DND-41 (cell line): ENCODE measurements around the gene SRCIN1.

Source experiments
- ATAC-seq: fragments of 200-7000 bp; cut with Tn5 transposase; 3 replicates; pipeline ENCODE4 v1.9.1; 2021; ENCODE audit warnings: low read depth; ENCODE audit not compliant: insufficient read depth
- DNase-seq: peaks from one replicate; pipeline ENCODE4 v3.0.0-alpha.2; 2020
- H2AFZ ChIP-seq: 2 replicates; pipeline ENCODE4 v1.6.0; 2012; ENCODE audit warnings: low read depth, low read length
- H3K27ac ChIP-seq: 2 replicates; pipeline ENCODE4 v1.5.1; 2012; ENCODE audit warnings: low read length, inconsistent platforms
- H3K27me3 ChIP-seq: fragments of 200-600 bp; sonication (generic); 2 replicates; pipeline ENCODE4 v1.6.0; 2012; ENCODE audit warnings: low read length, mild to moderate bottlenecking, inconsistent platforms; ENCODE audit not compliant: insufficient read depth, poor library complexity
- H3K36me3 ChIP-seq: 2 replicates; pipeline ENCODE4 v1.5.1; 2012; ENCODE audit warnings: low read length, inconsistent platforms; ENCODE audit not compliant: insufficient read depth
- H3K4me1 ChIP-seq: 2 replicates; pipeline ENCODE4 v1.5.1; 2012; ENCODE audit warnings: mild to moderate bottlenecking, low read length; ENCODE audit not compliant: insufficient read depth
- H3K4me2 ChIP-seq: 2 replicates; pipeline ENCODE4 v1.6.0; 2012; ENCODE audit warnings: mild to moderate bottlenecking, moderate library complexity, low read length, inconsistent platforms; ENCODE audit not compliant: insufficient read depth
- H3K4me3 ChIP-seq, 2 experiments: fragments of 200-600 bp in 1 of 2; shearing (Covaris generic) in 1 of 2; 2 replicates each; pipeline ENCODE4 v1.5.1; 2012 to 2016; ENCODE audit warnings: inconsistent platforms in 2 of 2, low read length in 2 of 2, mild to moderate bottlenecking in 2 of 2, low read depth in 1 of 2, moderate library complexity in 1 of 2
- H3K79me2 ChIP-seq: 2 replicates; pipeline ENCODE4 v1.6.0; 2012; ENCODE audit warnings: low read length, inconsistent platforms; ENCODE audit not compliant: insufficient read depth
- H3K9ac ChIP-seq: 2 replicates; pipeline ENCODE4 v1.6.0; 2012; ENCODE audit warnings: low read depth, mild to moderate bottlenecking, inconsistent platforms, low read length, moderate library complexity
- H3K9me3 ChIP-seq: 2 replicates; pipeline ENCODE4 v1.5.1; 2012; ENCODE audit warnings: low read length, moderate library complexity, mild to moderate bottlenecking, inconsistent platforms; ENCODE audit not compliant: insufficient read depth, severe bottlenecking
- H4K20me1 ChIP-seq: 2 replicates; pipeline ENCODE4 v1.6.0; 2012; ENCODE audit warnings: low read length; ENCODE audit not compliant: insufficient read depth
- CTCF ChIP-seq: IDR thresholded peaks from 2 replicates; pipeline ENCODE4 v1.5.1; 2012; ENCODE audit warnings: borderline replicate concordance, low read length, moderate library complexity, mild to moderate bottlenecking; ENCODE audit not compliant: poor library complexity, severe bottlenecking; ENCODE audit errors: extremely low read depth
- EZH2 ChIP-seq: IDR thresholded peaks from 3 replicates; pipeline ENCODE4 v1.6.1; 2012; ENCODE audit warnings: borderline replicate concordance, low read depth, mild to moderate bottlenecking, moderate library complexity, low read length, inconsistent platforms; ENCODE audit not compliant: severe bottlenecking

SRCIN1 gene

DNA sequence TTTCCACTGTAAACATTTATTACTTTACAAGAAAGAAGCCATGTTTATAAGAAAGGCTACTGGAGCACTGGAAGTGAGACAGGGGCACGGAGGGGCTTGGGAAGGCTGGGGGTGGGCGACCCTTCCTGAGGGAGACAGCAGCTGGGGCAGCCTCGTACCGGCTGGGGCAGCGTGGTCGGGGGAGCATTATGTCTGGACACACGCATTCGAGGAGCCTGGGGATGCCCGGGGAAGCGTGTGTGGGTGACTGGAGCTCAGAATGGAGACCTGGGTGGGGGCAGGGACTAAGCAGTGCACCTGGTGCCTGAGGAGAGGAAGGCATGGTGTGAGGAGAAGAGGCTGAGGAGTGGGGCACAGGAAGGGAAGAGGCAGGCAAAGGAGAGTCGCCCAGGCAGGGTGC lies 64.5 kb downstream of the SRCIN1 start:
- no peak overlapping the region for H3K4me3 ChIP-seq
- no peak overlapping the region for H3K9ac ChIP-seq
- H4K20me1 ChIP-seq = no peaks in the 10 kb centered on the region
- no peak for DNase-seq
- no peak overlapping the region for H2AFZ ChIP-seq
- H3K4me1 ChIP-seq = no peaks in the 10 kb centered on the region
- H3K36me3 ChIP-seq = no peaks in the 10 kb centered on the region
- H3K9me3 ChIP-seq = no peaks in the 10 kb centered on the region
- TF ChIP-seq EZH2 = no peak
- no peak for TF ChIP-seq CTCF
- H3K79me2 ChIP-seq = no peaks in the 10 kb centered on the region
- no peak overlapping the region for H3K27ac ChIP-seq
- ATAC-seq = no peak
- H3K4me2 ChIP-seq = no peak overlapping the region
- H3K27me3 ChIP-seq = no peaks in the 10 kb centered on the region

DNA sequence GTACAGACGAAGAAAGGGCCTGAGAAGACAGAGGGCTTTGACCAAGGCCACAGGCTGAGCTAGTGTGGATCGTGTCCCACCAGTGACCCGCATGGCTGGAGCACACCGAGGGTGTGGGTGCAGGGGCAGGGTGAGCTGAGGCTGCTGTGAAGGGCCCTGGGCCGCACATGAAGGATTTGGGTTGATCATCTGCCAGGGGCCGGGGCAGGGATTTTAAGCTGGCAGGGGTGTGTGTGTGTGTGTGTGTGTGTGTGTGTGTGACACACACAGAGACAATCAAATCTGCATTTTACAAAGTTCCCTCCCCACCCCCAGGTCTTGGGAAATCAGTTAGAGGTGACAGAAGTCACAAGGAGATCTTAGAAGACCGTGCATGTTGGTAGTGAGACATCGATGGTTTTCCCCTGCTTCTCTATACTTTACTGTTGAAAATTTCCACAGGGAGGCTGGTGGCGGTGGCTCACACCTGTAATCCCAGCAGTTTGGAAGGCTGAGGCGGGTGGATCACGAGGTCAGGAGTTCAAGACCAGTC lies 65.2 kb downstream of the SRCIN1 start:
- H4K20me1 ChIP-seq = no peaks in the 10 kb centered on the region
- no peak for ATAC-seq
- H3K79me2 ChIP-seq = no peaks in the 10 kb centered on the region
- TF ChIP-seq CTCF = no peak
- TF ChIP-seq EZH2 = no peak
- H3K36me3 ChIP-seq = no peaks in the 10 kb centered on the region
- H3K4me3 ChIP-seq = no peak overlapping the region
- no peak overlapping the region for H2AFZ ChIP-seq
- H3K9me3 ChIP-seq = no peaks in the 10 kb centered on the region
- H3K27me3 ChIP-seq = no peaks in the 10 kb centered on the region
- no peak for DNase-seq
- H3K9ac ChIP-seq = no peak overlapping the region
- no peak overlapping the region for H3K4me2 ChIP-seq
- H3K27ac ChIP-seq = no peak overlapping the region
- H3K4me1 ChIP-seq = no peaks in the 10 kb centered on the region

DNA sequence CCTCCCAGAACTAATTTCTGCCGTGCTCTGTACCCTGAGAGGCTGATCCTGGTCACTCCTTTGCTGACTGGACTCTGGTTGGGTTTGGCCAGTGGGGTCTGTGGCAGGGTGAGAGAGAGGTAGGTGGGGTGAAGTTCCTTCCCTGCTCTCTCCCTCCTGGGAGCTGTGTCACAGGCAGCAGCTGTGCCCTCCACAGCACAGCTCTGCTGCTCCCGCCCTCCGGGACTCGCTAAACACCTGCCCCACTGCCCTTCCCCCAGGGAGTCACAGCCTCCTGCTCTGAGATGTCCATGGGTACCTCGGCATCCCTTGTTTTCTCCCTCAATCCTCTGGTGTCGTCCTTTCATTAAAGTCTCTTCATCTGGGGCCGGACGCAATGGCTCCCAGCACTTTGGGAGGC lies 66.4 kb downstream of the SRCIN1 start:
- Histone ChIP-seq H3K4me1 (no peaks in the 10 kb centered on the region), H4K20me1 (no peaks in the 10 kb centered on the region), H3K4me2 (no peak overlapping the region), H3K27ac (no peak overlapping the region), H3K9ac (no peak overlapping the region), H3K27me3 (no peaks in the 10 kb centered on the region), H2AFZ (no peak overlapping the region), H3K9me3 (no peaks in the 10 kb centered on the region), H3K4me3 (no peak overlapping the region), H3K79me2 (no peaks in the 10 kb centered on the region), H3K36me3 (no peaks in the 10 kb centered on the region)
- ATAC-seq = no peak
- DNase-seq = no peak
- TF ChIP-seq EZH2 (no peak), CTCF (no peak)

GRCh38 chr17:38538906-38539305 lies 66.8 kb downstream of the SRCIN1 start:
- Histone ChIP-seq H3K27me3 (no peaks in the 10 kb centered on the region), H4K20me1 (no peaks in the 10 kb centered on the region), H3K9ac (no peak overlapping the region), H3K36me3 (no peaks in the 10 kb centered on the region), H3K9me3 (no peaks in the 10 kb centered on the region), H3K79me2 (no peaks in the 10 kb centered on the region), H3K4me3 (no peak overlapping the region), H3K4me2 (no peak overlapping the region), H3K4me1 (no peaks in the 10 kb centered on the region), H3K27ac (no peak overlapping the region), H2AFZ (no peak overlapping the region)
- ATAC-seq (no peak), DNase-seq (no peak)
- TF ChIP-seq CTCF (no peak), EZH2 (no peak)
